ENCODE data around the gene MZF1.

- TF ChIP-seq CTCF (IDR thresholded peaks at IDR 0.05; ENCODE audit: insufficient read depth, low read depth, low read length) (no peak), EZH2 (IDR thresholded peaks at IDR 0.05; ENCODE audit: insufficient read depth, low read length) (no peak)
Observed at GRCh38 chr19:58514564-58515022, 58.5 kb downstream of the MZF1 start.
